Breast epithelium (tissue), 3 donors: ENCODE data around the gene NMRK2.

Experiments used
- CTCF ChIP-seq, 3 donors: fragments of 450-650 bp; IDR thresholded peaks; one replicate each; pipeline ENCODE4 v1.5.1; 2016 to 2017; ENCODE audit warnings: antibody characterized with exemption in 3 of 3, mild to moderate bottlenecking in 3 of 3, moderate library complexity in 3 of 3
- POLR2A ChIP-seq: fragments of 450-650 bp; IDR thresholded peaks from one replicate; pipeline ENCODE4 v1.6.1; 2016; ENCODE audit warnings: antibody characterized with exemption, mild to moderate bottlenecking, moderate library complexity
- POLR2AphosphoS5 ChIP-seq, 3 donors: sonication (generic); formaldehyde crosslinking; IDR thresholded peaks; one replicate each; pipeline ENCODE4 v1.6.1; 2017; ENCODE audit warnings: antibody characterized with exemption in 3 of 3

DNA sequence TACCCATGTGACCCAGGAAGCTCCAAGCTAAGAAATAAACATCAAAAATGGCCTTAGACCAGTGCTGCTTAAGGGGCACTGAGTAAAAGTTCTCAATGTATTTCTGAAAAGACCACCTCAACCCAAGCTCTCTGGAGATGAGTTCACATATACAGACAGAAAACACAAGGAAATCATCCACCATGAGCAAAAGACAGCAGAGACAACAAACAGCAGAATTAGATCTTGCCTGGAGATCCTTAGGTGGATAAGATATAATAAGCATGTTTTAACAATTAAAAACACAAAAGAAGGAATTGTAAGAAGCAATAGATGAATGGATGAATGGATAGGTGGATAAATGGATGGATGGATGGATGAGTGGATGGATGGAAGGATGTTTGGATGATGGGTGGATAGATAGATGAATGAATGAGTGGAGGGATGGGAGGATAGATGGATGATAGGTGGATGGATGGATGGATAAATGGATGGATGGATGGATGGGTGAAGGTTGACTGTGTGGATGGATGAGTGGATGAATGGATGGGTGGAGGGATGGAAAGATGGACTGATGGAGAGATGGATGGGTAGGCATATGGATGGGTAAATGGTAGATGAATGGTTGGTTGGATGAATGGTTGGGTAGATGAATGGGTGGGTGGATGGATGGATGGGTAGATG lies 9.6 kb upstream of the NMRK2 start:
- TF ChIP-seq CTCF (IDR thresholded peaks at IDR 0.05) (no peak), POLR2AphosphoS5 (IDR thresholded peaks at IDR 0.05) (no peak), POLR2A (no peak)
